Gastrocnemius medialis (tissue), 4 donors: Measurements from ENCODE around the gene PBX1.

Source experiments
- CTCF ChIP-seq, 5 experiments: fragments of 450-650 bp in 3 of 5; fragments of 200-600 bp in 2 of 5; sonication (generic) in 2 of 5; IDR thresholded peaks in 4 of 5; conservative IDR thresholded peaks in 1 of 5; 1 replicate in 4 of 5; 2 replicates in 1 of 5; pipeline ENCODE4 v1.5.1; 2016 to 2019; ENCODE audit warnings: antibody characterized with exemption in 5 of 5, mild to moderate bottlenecking in 3 of 5, moderate library complexity in 3 of 5
- POLR2A ChIP-seq, 2 donors: fragments of 450-650 bp; IDR thresholded peaks; one replicate each; pipeline ENCODE4 v1.6.1; 2017; ENCODE audit warnings: antibody characterized with exemption in 2 of 2, mild to moderate bottlenecking in 2 of 2, moderate library complexity in 2 of 2

- TF ChIP-seq CTCF (IDR thresholded peaks at IDR 0.05 in 4 of 5, conservative IDR thresholded peaks at IDR 0.05 in 1 of 5) (no peak), POLR2A (IDR thresholded peaks at IDR 0.05) (no peak)
Measured at GRCh38 chr1:164733734-164734133, 174.8 kb downstream of the PBX1 start.
